ENCODE measurements around the gene CRTC2.

The CRTC2 gene

DNA sequence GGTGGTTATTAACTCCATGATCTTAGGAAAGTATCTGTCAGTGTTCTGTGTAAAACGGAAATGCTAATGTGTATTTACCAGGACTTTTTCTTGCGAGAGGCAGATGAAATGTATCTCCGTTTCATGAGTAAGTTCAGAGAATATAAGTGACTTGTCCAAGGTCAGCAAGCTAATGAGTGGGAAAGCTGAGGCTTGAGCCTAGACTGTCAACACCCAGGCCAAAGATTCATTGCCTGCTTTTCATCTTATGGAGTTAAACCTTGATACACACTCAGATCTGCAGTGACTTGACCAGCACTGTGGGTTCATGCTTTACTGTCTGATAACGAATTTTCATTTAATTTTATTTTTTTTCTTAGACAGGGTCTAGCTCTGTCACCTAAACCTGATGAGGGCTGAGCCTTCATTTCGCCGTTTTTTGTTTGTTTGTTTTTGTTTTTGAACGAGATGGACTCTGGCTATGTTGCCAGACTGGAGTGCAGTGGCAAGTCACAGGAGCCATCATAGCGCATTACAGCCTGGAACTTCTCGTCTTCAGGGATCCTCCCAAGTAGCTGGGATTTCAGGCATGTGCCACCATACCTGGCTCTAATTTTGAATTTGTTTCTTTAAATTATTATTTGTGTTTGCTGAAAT, 20.0 kb upstream of the CRTC2 start:
- TF ChIP-seq, protein P1, sequence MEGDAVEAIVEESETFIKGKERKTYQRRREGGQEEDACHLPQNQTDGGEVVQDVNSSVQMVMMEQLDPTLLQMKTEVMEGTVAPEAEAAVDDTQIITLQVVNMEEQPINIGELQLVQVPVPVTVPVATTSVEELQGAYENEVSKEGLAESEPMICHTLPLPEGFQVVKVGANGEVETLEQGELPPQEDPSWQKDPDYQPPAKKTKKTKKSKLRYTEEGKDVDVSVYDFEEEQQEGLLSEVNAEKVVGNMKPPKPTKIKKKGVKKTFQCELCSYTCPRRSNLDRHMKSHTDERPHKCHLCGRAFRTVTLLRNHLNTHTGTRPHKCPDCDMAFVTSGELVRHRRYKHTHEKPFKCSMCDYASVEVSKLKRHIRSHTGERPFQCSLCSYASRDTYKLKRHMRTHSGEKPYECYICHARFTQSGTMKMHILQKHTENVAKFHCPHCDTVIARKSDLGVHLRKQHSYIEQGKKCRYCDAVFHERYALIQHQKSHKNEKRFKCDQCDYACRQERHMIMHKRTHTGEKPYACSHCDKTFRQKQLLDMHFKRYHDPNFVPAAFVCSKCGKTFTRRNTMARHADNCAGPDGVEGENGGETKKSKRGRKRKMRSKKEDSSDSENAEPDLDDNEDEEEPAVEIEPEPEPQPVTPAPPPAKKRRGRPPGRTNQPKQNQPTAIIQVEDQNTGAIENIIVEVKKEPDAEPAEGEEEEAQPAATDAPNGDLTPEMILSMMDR (IDR thresholded peaks at IDR 0.05; ENCODE audit: borderline replicate concordance, insufficient read depth, low read depth, low read length), result no peak

DNA sequence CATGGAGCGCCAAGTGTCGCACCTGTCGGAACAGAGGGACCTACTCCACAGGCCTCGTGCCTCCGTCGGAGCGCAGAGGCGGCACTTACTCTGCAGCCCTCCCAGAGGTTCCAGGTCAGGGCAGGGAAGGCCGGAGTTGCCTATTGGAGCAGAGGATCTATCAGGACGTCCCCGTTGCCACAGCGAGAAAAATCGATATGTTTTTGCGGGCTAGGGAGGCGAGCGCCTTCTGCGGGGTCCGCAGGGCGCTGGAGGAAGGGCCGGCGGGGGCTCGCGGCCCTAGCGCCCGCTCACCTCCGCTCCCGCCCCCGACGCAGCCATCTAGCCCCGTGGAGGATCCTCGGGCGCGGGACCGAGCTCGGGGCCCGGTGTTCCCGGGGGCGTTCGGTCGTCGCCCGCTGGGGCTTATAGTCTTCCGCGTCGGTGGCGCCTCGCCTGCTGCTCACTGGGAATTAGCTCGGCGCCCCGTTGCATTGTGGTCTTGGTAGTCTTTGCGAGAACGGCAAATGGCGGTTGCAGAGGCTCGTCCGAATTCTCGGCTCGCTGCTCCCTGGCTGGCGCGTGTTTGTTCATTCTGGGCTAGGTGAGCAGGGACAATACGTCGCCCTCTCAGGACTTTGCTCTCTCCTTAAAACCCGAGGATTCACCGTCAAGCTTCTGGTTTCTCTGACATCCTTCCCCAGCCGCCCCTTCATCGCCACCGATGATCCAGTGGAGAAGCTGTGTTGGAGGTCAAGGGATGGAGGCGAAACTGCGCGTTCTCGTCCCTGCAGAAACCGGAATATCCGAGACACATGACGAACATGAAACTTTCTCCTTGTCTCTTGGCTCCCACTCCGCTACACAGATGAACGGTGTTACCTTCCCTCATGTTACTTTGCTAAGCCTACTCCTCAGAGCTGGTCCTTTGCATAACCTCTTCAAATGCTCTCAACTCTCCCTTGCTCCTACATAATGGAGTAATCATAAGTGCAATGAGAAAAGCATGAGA, 19.1 kb upstream of the CRTC2 start, which contains the start of gene JTB:
Gene JTB, minus strand, starts transcription at position 425 of the 991 bp plus-strand sequence. Its CDS starts 422 bp downstream, at position 3.
- peak within 1 kb of the TSS; percentile 96 for H3K4me3 ChIP-seq (ENCODE audit: low read depth, low read length)
- TF ChIP-seq, protein P1 (IDR thresholded peaks at IDR 0.05; ENCODE audit: borderline replicate concordance, insufficient read depth, low read depth, low read length), result no peak

More for the DNA sequence above, 20.0 kb upstream of the CRTC2 start:
- H3K4me3 ChIP-seq (ENCODE audit: low read depth, low read length), result peak overlapping the region; percentile 96

DNA sequence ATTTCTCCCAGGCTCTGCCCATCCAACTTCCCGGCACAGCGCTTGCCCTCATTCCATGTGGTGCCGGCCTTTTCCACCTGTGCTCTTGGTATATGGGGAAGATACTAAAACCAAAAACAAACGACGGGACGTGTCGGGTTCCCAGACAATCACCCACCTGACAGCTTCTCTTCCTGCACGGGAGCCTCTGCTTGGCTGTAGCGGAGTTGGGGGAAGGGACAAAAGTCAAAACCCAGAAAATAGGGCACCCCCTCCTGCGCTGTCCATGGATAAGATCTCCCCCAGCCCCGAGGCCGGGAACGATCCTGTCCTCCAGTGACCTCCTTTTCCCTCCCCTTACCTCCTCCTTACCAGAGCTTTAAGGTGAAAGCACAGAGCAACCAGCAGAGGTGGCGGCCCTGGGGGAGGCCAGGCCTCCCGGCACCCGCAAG, 18.4 kb upstream of the CRTC2 start:
- TF ChIP-seq, protein P1 (IDR thresholded peaks at IDR 0.05; ENCODE audit: borderline replicate concordance, insufficient read depth, low read depth, low read length), result no peak
- peak overlapping the region; percentile 96 for H3K4me3 ChIP-seq (ENCODE audit: low read depth, low read length)

DNA sequence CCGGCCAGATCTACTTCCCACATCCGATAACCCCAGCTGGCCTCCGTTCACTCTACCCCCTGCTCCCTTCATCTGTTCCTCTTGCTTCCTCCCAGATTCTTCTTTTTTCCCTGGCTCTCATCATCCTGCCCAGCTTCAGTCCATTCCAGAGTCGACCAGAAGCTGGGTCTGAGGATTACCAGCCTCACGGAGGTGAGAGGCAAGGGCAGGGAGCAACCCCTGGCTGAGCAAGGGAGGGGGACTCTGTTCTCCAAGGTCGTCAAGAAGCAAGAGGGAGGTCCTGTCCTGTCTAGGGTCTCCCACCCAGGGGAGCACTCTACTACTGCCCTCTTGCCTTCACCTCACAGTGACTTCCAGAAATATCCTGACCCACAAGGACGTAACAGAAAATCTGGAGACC, 15.1 kb upstream of the CRTC2 start:
- H3K4me3 ChIP-seq (ENCODE audit: low read depth, low read length), result no peak overlapping the region

DNA sequence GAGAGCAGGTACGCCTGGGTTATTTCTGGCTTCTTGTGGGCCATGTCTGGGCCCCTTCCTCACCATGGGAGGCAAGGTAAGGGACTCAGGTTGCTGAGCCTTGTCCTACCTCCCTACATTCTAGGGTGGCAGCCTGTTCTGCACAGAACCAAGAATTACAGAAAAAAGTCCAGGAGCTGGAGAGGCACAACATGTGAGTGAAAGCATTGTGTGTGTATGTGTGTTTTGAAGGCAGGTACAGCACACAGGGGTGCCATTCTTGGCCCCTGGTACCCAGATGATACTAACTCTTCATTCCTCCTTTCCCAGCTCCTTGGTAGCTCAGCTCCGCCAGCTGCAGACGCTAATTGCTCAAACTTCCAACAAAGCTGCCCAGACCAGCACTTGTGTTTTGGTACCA, 14.7 kb upstream of the CRTC2 start:
- TF ChIP-seq, protein P1 (IDR thresholded peaks at IDR 0.05; ENCODE audit: borderline replicate concordance, insufficient read depth, low read depth, low read length), result no peak

More for the DNA sequence above, 15.1 kb upstream of the CRTC2 start:
- TF ChIP-seq, protein P1 (IDR thresholded peaks at IDR 0.05; ENCODE audit: borderline replicate concordance, insufficient read depth, low read depth, low read length), result no peak

DNA sequence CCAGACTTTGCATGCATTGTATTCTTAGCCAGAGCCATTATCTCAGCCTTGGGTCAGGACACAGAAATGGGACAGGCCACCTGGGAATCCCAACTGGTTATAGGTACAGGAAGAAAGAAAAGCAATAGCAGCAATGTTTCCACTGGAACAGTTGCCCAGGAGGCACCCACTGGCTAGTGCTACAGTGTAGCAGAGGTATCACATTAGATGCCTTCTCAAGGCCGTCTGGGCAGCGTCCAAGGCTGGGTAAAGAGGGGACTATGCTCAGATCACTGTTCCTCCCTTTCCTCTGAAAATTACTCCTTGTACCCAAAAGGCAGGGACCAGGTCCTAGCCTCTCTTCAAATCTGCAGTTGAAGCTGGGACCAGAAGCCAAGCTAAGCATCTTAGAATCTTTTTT, 11.9 kb upstream of the CRTC2 start:
- TF ChIP-seq, protein P1 (IDR thresholded peaks at IDR 0.05; ENCODE audit: borderline replicate concordance, insufficient read depth, low read depth, low read length), result no peak
- no peak overlapping the region for H3K4me3 ChIP-seq (ENCODE audit: low read depth, low read length)

More for the DNA sequence above, 14.7 kb upstream of the CRTC2 start:
- H3K4me3 ChIP-seq (ENCODE audit: low read depth, low read length), result no peak overlapping the region
